Kidney (tissue), 14 donors: ENCODE measurements around the gene TRERF1. TPM values are rescaled to one million over a fixed set of nuclear protein-coding genes. Genes with fewer than 3 reads are reported as not detected.

Experiments used
- DNase-seq, 5 donors: peaks; one replicate each; pipeline ENCODE4 v3.0.0-alpha.2; 2013 to 2020
- FAIRE-seq: peaks from 2 replicates; lab custom pipeline; 2012; peaks lifted over from hg19 to GRCh38; lab: Jason Lieb, UNC
- H3K27ac ChIP-seq, 2 donors: one replicate each; pipeline ENCODE4 v1.7.0; 2013; ENCODE audit warnings: low read depth in 2 of 2, low read length in 2 of 2, inconsistent platforms in 1 of 2
- H3K27me3 ChIP-seq: one replicate; pipeline ENCODE4 v1.7.1; 2013; ENCODE audit warnings: low read length, inconsistent platforms; ENCODE audit not compliant: control insufficient read depth, insufficient read depth
- H3K36me3 ChIP-seq, 3 donors: one replicate each; pipeline versions ENCODE4 v1.7.0 to v1.7.1; 2013; ENCODE audit warnings: low read length in 3 of 3, control low read depth in 1 of 3, inconsistent platforms in 1 of 3; ENCODE audit not compliant: insufficient read depth in 3 of 3, control insufficient read depth in 2 of 3
- H3K4me1 ChIP-seq, 3 donors: one replicate each; pipeline versions ENCODE4 v1.7.0 to v1.7.1; 2013; ENCODE audit warnings: low read length in 3 of 3, inconsistent platforms in 1 of 3, low read depth in 1 of 3; ENCODE audit not compliant: control insufficient read depth in 2 of 3, insufficient read depth in 2 of 3
- H3K4me3 ChIP-seq, 3 donors: one replicate each; pipeline versions ENCODE4 v1.7.0 to v1.8.1; 2013; ENCODE audit warnings: low read length in 3 of 3, control low read depth in 1 of 3, inconsistent platforms in 1 of 3
- H3K9ac ChIP-seq, 3 donors: one replicate each; pipeline versions ENCODE4 v1.7.0 to v1.7.1; 2013; ENCODE audit warnings: low read length in 3 of 3, control low read depth in 1 of 3, inconsistent platforms in 1 of 3
- H3K9me3 ChIP-seq, 3 donors: one replicate each; pipeline versions ENCODE4 v1.7.0 to v1.7.1; 2013; ENCODE audit warnings: low read length in 3 of 3, control low read depth in 1 of 3, inconsistent platforms in 1 of 3; ENCODE audit not compliant: control insufficient read depth in 2 of 3, insufficient read depth in 1 of 3
- intact Hi-C: fragments of 100-400 bp; cut with DNase I; formaldehyde crosslinking; loops from one replicate; pipeline ENCODE4 v1.11.1; 2022
- polyA plus RNA-seq: library from polyadenylated mRNA; stranded (reverse); fragments of 350-450 nt; fragmentation: Illumina TruSeq; extraction: RNeasy Lipid Tissue Mini Kit (QIAGEN cat#74804); gene quantifications from one replicate; pipeline ENCODE4 v1.2.3, GENCODE V29; 2014; ENCODE audit warnings: low read depth, low replicate concordance; ENCODE audit not compliant: insufficient read depth
- total RNA-seq: library from RNA; stranded (reverse); fragmentation: NEBNext Ultra II Directional; extraction: Animal tissue kit (Norgen Biotek cat#: 25700); gene quantifications from one replicate; pipeline ENCODE4 v1.2.1, GENCODE V29; 2021
- TF ChIP-seq, protein P1 (sequence below): IDR thresholded peaks from 3 replicates; pipeline ENCODE4 v1.5.1; 2012; ENCODE audit warnings: mild to moderate bottlenecking, moderate library complexity, borderline replicate concordance; ENCODE audit not compliant: insufficient read depth; ENCODE audit errors: extremely low read depth
- donor health status: control.
- donor health status: control.
- donor health status: control.
- donor health status: control.
- donor health status: control.
- donor health status: DM: yes; HTN: yes; CAD: no.
- donor health status: Normal renal cell carcinoma (clear cell type).

The TRERF1 gene
- total and polyA plus RNA-seq, 2 donors from 2014 or later = 1.5 to 8.4 TPM

DNA sequence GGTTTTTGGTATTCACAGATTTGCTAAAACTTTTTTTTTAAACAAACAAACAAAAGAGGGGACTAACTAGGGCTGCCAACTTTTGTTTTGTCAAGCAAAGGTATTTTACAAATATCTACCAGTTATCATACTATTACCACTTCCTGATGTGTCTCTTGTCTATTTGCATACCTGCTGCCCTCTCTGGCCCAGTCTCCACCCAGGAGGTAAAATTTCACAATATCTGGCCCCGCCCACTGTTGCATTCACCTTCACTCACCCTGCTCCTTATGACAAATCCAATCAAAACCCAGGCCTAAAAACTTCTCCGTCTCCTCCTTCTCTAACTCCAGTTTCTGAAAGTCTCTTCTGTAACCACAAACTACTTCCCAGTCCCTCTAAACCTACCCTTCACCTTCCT lies 82.2 kb downstream of the TRERF1 start:
- DNase-seq = no peak
- H3K27me3 ChIP-seq = no peaks in the 10 kb centered on the region
- no peak overlapping the region for H3K9ac ChIP-seq
- no peak overlapping the region for H3K4me3 ChIP-seq
- no peaks in the 10 kb centered on the region for H3K9me3 ChIP-seq
- TF ChIP-seq, protein P1, sequence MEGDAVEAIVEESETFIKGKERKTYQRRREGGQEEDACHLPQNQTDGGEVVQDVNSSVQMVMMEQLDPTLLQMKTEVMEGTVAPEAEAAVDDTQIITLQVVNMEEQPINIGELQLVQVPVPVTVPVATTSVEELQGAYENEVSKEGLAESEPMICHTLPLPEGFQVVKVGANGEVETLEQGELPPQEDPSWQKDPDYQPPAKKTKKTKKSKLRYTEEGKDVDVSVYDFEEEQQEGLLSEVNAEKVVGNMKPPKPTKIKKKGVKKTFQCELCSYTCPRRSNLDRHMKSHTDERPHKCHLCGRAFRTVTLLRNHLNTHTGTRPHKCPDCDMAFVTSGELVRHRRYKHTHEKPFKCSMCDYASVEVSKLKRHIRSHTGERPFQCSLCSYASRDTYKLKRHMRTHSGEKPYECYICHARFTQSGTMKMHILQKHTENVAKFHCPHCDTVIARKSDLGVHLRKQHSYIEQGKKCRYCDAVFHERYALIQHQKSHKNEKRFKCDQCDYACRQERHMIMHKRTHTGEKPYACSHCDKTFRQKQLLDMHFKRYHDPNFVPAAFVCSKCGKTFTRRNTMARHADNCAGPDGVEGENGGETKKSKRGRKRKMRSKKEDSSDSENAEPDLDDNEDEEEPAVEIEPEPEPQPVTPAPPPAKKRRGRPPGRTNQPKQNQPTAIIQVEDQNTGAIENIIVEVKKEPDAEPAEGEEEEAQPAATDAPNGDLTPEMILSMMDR = no peak
- H3K36me3 ChIP-seq = no peaks in the 10 kb centered on the region
- peaks cover 0 to 4% (median 2%) of the 10 kb centered on the region in 3 donors for H3K4me1 ChIP-seq
- no peak overlapping the region for H3K27ac ChIP-seq
- intact Hi-C loops = no loop called here
- no peak for FAIRE-seq

DNA sequence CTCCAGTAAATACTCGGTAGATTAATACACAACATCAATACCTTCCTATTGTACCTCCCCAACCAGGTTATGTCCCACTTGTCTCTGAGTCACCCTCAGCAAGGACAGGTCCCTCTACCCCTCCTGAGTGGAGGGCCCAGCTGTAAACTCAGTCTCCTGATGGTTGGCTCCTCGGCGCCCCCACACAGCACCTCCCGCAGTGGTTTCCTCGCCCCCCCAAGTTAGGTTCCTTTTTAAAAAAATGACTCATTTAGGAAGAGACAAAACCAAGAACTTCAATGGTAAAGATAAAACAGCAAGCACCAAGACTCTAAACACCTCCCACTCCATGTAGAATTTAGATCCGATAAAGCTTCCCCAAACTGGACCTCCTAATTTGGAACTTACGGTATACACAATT lies 83.5 kb downstream of the TRERF1 start:
- FAIRE-seq (no peak), DNase-seq (no peak)
- Histone ChIP-seq H3K9ac (no peak overlapping the region), H3K27ac (peak overlapping the region in 1 of 2 donors; percentile 21), H3K36me3 (no peaks in the 10 kb centered on the region), H3K27me3 (no peaks in the 10 kb centered on the region), H3K4me1 (peaks cover 0 to 9% (median 4%) of the 10 kb centered on the region in 3 donors), H3K9me3 (no peaks in the 10 kb centered on the region), H3K4me3 (no peak overlapping the region)
- intact Hi-C loops = no loop called here
- TF ChIP-seq, protein P1 = no peak

DNA sequence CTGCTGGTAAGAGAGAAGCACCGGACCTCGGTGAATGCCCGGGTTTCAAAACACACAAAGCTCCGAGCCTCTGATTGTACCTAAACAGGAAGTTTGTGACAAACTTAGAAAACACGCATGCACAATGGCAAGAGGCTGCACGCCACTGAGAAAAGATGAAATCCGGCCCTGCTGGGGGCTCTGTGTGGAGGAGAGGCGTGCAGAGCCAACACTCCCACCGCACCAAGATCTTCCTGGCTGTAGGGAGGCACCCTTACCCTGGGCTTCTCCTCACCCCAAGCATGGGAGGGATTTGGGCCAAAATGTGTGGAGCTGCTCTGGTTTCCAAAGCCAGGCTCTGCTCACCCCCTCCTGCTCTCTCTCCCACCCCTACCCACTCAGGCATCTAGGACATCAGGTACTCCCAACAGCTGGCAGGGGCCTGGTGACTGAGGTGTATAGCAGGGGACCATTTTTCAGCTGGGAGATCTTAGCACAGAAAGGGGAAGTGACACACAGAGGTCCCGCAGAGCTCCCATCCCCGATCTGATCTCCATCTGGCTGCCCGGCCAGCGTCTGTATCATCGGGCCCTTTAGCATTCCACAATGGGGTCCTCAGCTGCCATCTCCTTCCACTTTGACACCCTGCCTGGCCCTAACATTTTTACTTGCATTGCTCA lies 84.2 kb downstream of the TRERF1 start:
- H3K27me3 ChIP-seq = no peaks in the 10 kb centered on the region
- H3K4me1 ChIP-seq = peaks cover 0 to 9% (median 4%) of the 10 kb centered on the region in 3 donors
- H3K9ac ChIP-seq = no peak overlapping the region
- H3K27ac ChIP-seq = peak overlapping the region in 1 of 2 donors; percentile 21
- no peaks in the 10 kb centered on the region for H3K36me3 ChIP-seq
- no peaks in the 10 kb centered on the region for H3K9me3 ChIP-seq
- FAIRE-seq (no peak), DNase-seq (peak in 1 of 5 donors; percentile 11)
- intact Hi-C loops = no loop called here
- H3K4me3 ChIP-seq = no peak overlapping the region
- TF ChIP-seq, protein P1 = no peak
